ENCODE results near the gene OR2A25.
"Not testable (repeated sequence)": the region's sequence is repeated elsewhere in the genome, so short reads cannot be mapped to it uniquely, and the experiment has no call there.

The OR2A25 gene, protein sequence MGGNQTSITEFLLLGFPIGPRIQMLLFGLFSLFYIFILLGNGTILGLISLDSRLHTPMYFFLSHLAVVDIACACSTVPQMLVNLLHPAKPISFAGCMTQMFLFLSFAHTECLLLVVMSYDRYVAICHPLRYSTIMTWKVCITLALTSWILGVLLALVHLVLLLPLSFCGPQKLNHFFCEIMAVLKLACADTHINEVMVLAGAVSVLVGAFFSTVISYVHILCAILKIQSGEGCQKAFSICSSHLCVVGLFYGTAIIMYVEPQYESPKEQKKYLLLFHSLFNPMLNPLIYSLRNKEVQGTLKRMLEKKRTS
- total RNA-seq, result 0 reads per million in 4 experiments

- DNase-seq, result no peak
Observed at GRCh38 chr7:144069511-144069910, at the start of gene OR2A25. Gene OR2A25, plus strand, starts transcription at chr7:144069811. Its CDS starts 4,409 bp downstream, at chr7:144074220.

- no peak for DNase-seq
Observed at GRCh38 chr7:144020340-144020739, 49.3 kb upstream of the OR2A25 start.

- DNase-seq, result no peak
Observed at GRCh38 chr7:144022169-144022568, 47.4 kb upstream of the OR2A25 start.

- no peak for DNase-seq
Observed at GRCh38 chr7:144023171-144023827, 46.3 kb upstream of the OR2A25 start.

- DNase-seq, result no peak
Observed at GRCh38 chr7:144024213-144024612, 45.4 kb upstream of the OR2A25 start.

GRCh38 chr7:144026203-144026883 lies 43.3 kb upstream of the OR2A25 start:
- no peak for DNase-seq

- no peak for DNase-seq
Observed at GRCh38 chr7:144027070-144027469, 42.5 kb upstream of the OR2A25 start.

GRCh38 chr7:144027974-144028373 lies 41.6 kb upstream of the OR2A25 start:
- no peak for DNase-seq

GRCh38 chr7:144028547-144028946 lies 41.1 kb upstream of the OR2A25 start:
- no peak for DNase-seq

GRCh38 chr7:144032516-144032915 lies 37.1 kb upstream of the OR2A25 start:
- no peak for DNase-seq

GRCh38 chr7:144032985-144033709 lies 36.5 kb upstream of the OR2A25 start:
- no peak for DNase-seq

GRCh38 chr7:144035385-144035784 lies 34.2 kb upstream of the OR2A25 start:
- DNase-seq, result no peak

DNA sequence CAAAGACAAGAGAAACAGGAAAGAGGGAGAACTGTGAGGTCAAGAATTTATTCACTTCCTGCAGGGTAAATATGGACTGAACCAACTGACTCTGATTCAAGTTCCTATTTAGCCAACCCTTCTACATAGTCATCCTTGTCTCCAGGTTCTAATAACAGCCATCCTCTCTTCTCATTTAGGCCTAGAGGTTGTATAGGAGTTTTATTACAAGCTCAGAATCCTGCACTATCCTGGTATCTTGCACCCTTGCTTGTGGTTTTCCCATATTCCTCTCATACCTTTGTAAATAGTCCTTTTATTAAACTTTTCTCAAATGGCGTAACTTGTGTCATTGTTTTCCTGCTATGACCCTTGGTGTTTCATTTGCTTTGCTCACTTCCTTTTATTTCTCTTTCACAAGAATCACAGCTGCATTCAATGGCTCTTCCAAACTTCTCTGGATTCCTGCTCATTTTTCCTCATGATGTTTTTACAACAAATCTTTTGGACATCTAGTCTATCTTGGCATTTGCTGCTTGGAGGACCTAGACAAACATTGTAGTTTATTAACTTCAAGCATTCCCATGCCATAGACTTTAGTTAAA lies 33.2 kb upstream of the OR2A25 start:
- no peak for DNase-seq

- DNase-seq, result no peak
Observed at GRCh38 chr7:144037414-144038035, 32.1 kb upstream of the OR2A25 start.

DNA sequence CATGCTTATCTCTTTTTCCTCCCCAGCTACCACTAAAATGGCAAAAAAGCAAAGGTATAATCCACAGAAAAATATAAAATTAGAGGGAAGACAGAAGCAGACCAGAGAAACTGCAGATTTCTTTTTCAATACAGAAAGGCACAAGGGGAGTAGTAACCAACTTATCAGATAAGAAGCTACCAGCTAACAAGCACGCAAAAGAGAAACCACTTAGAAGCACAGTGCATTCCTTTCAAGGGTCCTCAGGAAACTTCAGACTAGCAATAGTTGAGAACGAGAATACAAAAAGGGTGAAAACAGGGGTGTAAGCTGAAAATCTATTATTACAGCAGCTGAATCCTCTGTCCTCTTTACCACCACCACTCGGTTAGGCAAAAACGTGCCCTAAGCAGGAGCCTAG lies 30.7 kb upstream of the OR2A25 start:
- DNase-seq, result no peak

DNA sequence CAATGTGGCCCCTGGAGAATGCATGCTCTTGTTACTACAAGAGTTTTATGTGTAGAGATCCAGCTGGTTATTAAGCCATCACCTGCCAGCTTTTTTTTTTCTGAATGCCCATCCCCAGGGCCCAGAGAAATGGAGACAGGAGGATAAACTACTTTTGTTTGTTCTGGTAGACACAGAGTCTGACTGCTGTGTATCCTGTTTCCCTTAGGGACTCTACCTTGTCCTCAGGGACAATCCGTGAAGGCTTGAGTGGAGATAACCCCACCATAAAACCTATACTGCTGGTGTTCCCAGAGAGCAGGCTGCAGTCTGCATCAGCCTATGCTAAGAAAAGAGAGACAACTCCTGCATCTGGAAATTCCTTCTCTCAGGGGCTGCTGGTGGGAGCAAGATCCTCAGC lies 21.0 kb upstream of the OR2A25 start, which contains the start of gene OR2A5:
Gene OR2A5, plus strand, starts transcription at position 301 of the 400 bp plus-strand sequence. CDS start 1,454 bp downstream, outside the sequence.
- DNase-seq, result no peak

DNA sequence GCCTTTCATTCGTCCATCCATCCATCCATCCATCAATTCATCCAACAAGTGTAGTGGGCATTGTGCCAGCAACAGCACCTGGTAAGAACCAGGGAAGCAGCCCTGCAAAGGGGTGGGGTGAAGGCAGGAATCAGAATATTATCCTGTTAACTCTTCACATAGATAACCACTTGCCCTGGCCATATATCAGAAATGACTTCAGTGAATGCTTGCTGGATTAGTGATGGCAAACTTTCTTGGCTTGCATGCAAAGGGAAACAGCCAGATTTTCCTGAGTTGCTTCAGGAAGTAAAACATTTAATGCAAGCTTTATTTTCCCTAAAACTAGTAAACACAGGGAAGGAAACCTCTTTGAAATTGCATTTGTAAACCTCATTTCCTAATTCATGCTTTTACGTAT lies 20.1 kb upstream of the OR2A25 start:
- no peak for DNase-seq

DNA sequence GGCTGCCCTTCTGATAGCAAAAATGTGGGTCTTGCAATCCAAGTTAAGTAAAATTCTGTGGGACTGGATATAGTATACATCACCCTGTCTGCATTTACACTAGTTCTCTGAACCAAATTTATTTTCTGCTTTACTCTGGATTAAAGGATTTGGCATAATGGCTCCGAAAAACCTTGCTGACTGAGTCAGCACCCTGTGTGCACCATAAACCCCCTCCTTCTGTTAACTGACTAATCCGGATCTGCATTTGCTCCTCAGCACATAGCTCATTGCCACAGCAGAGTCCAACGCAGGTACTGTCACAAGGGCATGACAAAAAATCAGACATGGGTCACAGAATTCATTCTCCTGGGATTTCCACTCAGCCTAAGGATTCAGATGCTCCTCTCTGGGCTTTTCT lies 19.5 kb upstream of the OR2A25 start:
- no peak for DNase-seq

- not testable (repeated sequence) for DNase-seq
Observed at GRCh38 chr7:144050884-144051283, 18.7 kb upstream of the OR2A25 start.

DNA sequence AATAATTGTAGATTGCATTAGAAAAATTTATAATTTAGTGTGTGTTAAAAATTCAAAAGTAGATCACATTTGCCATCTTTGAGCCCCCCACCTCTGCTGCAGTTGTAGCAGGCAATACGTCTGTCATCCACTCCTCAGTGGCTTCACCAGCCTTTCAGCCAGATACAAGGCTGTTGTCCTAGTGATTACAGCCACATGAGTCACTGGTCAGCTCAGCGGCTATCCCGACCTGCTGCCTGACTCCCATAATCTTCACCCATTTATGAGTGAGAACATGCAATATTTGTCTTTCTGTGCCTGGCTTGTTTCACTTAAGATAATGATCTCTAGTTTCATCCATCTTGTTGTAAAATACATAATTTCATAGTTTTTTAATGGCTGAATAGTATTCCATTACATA lies 11.7 kb upstream of the OR2A25 start:
- no peak for DNase-seq

GRCh38 chr7:144063710-144064109 lies 5.9 kb upstream of the OR2A25 start:
- DNase-seq, result no peak

- no peak for DNase-seq
Observed at GRCh38 chr7:144069953-144070352, 342 bp downstream of the OR2A25 start.

All from effector CD8-positive, alpha-beta T cell (primary cell).